SK-N-SH treated with all-trans-retinoic acid at 6 μM for 48 hours (cell line): ENCODE measurements around the gene DTNA.

Experiments used
- ATAC-seq: fragments of 200-7000 bp; cut with Tn5 transposase; 3 replicates; pipeline ENCODE4 v1.9.1; 2020; ENCODE audit warnings: mild to moderate bottlenecking, moderate library complexity
- ARNTL ChIP-seq: fragments of 450-650 bp; formaldehyde crosslinking; IDR thresholded peaks from 2 replicates; pipeline ENCODE4 v1.5.0; 2020; ENCODE audit warnings: low read depth, mild to moderate bottlenecking, moderate library complexity, borderline replicate concordance
- BACH2 ChIP-seq: fragments of 250-450 bp; sonication (Bioruptor Pico); IDR thresholded peaks from 2 replicates; pipeline ENCODE4 v1.9.0; 2021; ENCODE audit warnings: mild to moderate bottlenecking, borderline replicate concordance
- CREB5 ChIP-seq: fragments of 250-450 bp; sonication (Bioruptor Pico); IDR thresholded peaks from 2 replicates; pipeline ENCODE4 v1.5.1; 2020; ENCODE audit warnings: low read depth, mild to moderate bottlenecking, moderate library complexity
- CSDC2 ChIP-seq: fragments of 250-450 bp; sonication (Bioruptor Pico); IDR thresholded peaks from 2 replicates; pipeline ENCODE4 v1.5.0; 2020; ENCODE audit warnings: mild to moderate bottlenecking, moderate library complexity
- ESRRG ChIP-seq: fragments of 250-450 bp; sonication (Bioruptor Pico); IDR thresholded peaks from 2 replicates; pipeline ENCODE4 v1.6.1; 2021; ENCODE audit warnings: mild to moderate bottlenecking
- OSR1 ChIP-seq: fragments of 250-450 bp; sonication (Bioruptor Pico); IDR thresholded peaks from 2 replicates; pipeline ENCODE4 v1.8.0; 2022; ENCODE audit warnings: moderate library complexity, mild to moderate bottlenecking, inconsistent platforms
- PPARA ChIP-seq: fragments of 250-450 bp; sonication (Bioruptor Pico); IDR thresholded peaks from 2 replicates; pipeline ENCODE4 v1.5.0; 2020; ENCODE audit warnings: mild to moderate bottlenecking, borderline replicate concordance
- RARB ChIP-seq: fragments of 250-450 bp; sonication (Bioruptor Pico); IDR thresholded peaks from 2 replicates; pipeline ENCODE4 v1.8.0; 2021; ENCODE audit warnings: mild to moderate bottlenecking, moderate library complexity
- TOX ChIP-seq: fragments of 250-450 bp; sonication (Bioruptor Pico); IDR thresholded peaks from 2 replicates; pipeline ENCODE4 v1.8.0; 2021; ENCODE audit warnings: mild to moderate bottlenecking, moderate library complexity, borderline replicate concordance
- ZC3H10 ChIP-seq: fragments of 250-450 bp; sonication (Bioruptor Pico); IDR thresholded peaks from 2 replicates; pipeline ENCODE4 v1.5.1; 2021; ENCODE audit warnings: mild to moderate bottlenecking, moderate library complexity
- ZFP30 ChIP-seq: fragments of 450-650 bp; formaldehyde crosslinking; IDR thresholded peaks from 2 replicates; pipeline ENCODE4 v1.5.0; 2022; ENCODE audit warnings: mild to moderate bottlenecking, moderate library complexity
- TF ChIP-seq, protein P1 (sequence below): fragments of 250-450 bp; sonication (Bioruptor Pico); IDR thresholded peaks from 2 replicates; pipeline ENCODE4 v1.8.0; 2021; ENCODE audit warnings: low read depth, mild to moderate bottlenecking, moderate library complexity, borderline replicate concordance
- TF ChIP-seq, protein P2 (sequence below): fragments of 250-450 bp; sonication (Bioruptor Pico); IDR thresholded peaks from 2 replicates; pipeline ENCODE4 v1.8.0; 2020; ENCODE audit warnings: mild to moderate bottlenecking, moderate library complexity, borderline replicate concordance
- TF ChIP-seq, protein P3 (sequence below): fragments of 250-450 bp; sonication (Bioruptor Pico); IDR thresholded peaks from 2 replicates; pipeline ENCODE4 v1.5.0; 2020; ENCODE audit warnings: mild to moderate bottlenecking, moderate library complexity
- TF ChIP-seq, protein P4 (sequence below): fragments of 250-450 bp; sonication (Bioruptor Pico); IDR thresholded peaks from 2 replicates; pipeline ENCODE4 v1.5.1; 2021; ENCODE audit warnings: mild to moderate bottlenecking, moderate library complexity

DTNA gene

DNA sequence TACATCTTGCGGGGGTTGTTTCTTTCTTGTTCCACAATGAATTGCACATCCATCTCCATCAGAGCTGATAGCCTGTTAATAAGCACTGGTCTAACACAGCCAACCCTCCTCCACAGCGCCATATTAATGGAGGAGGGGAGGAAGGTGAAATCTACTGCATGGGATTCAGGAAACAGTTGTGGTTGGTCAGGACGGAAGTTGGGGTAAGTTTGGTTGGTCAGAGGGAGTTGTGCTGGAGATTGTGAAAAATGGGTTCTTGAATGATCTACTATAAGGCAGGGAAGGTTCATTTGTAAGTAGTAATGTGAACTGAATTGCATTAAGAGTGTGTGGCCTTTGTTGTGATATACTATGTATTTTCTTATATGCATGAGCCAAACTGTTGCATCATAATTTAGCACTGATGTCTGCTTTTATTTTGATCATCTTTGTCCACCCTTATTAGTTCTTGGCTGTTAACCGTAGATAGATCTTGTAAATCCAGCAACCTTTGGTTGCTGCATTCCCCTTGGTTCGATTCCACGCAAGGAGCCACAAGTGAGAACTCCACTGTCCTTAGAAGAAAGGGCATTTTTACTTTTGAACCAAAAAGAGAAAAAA lies 180.5 kb downstream of the DTNA start:
- TF ChIP-seq, protein P1, sequence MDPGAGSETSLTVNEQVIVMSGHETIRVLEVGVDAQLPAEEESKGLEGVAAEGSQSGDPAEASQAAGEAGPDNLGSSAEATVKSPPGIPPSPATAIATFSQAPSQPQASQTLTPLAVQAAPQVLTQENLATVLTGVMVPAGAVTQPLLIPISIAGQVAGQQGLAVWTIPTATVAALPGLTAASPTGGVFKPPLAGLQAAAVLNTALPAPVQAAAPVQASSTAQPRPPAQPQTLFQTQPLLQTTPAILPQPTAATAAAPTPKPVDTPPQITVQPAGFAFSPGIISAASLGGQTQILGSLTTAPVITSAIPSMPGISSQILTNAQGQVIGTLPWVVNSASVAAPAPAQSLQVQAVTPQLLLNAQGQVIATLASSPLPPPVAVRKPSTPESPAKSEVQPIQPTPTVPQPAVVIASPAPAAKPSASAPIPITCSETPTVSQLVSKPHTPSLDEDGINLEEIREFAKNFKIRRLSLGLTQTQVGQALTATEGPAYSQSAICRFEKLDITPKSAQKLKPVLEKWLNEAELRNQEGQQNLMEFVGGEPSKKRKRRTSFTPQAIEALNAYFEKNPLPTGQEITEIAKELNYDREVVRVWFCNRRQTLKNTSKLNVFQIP (CRISPR knock-in tag) = no peak
- TF ChIP-seq CREB5 (no peak), BACH2 (CRISPR knock-in tag) (no peak), RARB (CRISPR knock-in tag) (no peak), CSDC2 (no peak), ESRRG (CRISPR knock-in tag) (no peak), TOX (CRISPR knock-in tag) (no peak), OSR1 (no peak), PPARA (CRISPR knock-in tag) (no peak)
- TF ChIP-seq, protein P2, sequence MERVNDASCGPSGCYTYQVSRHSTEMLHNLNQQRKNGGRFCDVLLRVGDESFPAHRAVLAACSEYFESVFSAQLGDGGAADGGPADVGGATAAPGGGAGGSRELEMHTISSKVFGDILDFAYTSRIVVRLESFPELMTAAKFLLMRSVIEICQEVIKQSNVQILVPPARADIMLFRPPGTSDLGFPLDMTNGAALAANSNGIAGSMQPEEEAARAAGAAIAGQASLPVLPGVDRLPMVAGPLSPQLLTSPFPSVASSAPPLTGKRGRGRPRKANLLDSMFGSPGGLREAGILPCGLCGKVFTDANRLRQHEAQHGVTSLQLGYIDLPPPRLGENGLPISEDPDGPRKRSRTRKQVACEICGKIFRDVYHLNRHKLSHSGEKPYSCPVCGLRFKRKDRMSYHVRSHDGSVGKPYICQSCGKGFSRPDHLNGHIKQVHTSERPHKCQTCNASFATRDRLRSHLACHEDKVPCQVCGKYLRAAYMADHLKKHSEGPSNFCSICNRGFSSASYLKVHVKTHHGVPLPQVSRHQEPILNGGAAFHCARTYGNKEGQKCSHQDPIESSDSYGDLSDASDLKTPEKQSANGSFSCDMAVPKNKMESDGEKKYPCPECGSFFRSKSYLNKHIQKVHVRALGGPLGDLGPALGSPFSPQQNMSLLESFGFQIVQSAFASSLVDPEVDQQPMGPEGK (CRISPR knock-in tag) = no peak
- ATAC-seq = no peak

- TF ChIP-seq ARNTL = no peak
- TF ChIP-seq, protein P3, sequence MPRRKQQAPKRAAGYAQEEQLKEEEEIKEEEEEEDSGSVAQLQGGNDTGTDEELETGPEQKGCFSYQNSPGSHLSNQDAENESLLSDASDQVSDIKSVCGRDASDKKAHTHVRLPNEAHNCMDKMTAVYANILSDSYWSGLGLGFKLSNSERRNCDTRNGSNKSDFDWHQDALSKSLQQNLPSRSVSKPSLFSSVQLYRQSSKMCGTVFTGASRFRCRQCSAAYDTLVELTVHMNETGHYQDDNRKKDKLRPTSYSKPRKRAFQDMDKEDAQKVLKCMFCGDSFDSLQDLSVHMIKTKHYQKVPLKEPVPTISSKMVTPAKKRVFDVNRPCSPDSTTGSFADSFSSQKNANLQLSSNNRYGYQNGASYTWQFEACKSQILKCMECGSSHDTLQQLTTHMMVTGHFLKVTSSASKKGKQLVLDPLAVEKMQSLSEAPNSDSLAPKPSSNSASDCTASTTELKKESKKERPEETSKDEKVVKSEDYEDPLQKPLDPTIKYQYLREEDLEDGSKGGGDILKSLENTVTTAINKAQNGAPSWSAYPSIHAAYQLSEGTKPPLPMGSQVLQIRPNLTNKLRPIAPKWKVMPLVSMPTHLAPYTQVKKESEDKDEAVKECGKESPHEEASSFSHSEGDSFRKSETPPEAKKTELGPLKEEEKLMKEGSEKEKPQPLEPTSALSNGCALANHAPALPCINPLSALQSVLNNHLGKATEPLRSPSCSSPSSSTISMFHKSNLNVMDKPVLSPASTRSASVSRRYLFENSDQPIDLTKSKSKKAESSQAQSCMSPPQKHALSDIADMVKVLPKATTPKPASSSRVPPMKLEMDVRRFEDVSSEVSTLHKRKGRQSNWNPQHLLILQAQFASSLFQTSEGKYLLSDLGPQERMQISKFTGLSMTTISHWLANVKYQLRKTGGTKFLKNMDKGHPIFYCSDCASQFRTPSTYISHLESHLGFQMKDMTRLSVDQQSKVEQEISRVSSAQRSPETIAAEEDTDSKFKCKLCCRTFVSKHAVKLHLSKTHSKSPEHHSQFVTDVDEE = no peak
- no peak for TF ChIP-seq ZFP30 (CRISPR knock-in tag)
- TF ChIP-seq PPARA (CRISPR knock-in tag) = no peak
- TF ChIP-seq RARB (CRISPR knock-in tag) = no peak
- ATAC-seq = no peak
Observed at GRCh38 chr18:34892379-34892778, 182.3 kb downstream of the DTNA start.

- ATAC-seq = no peak
- TF ChIP-seq ESRRG (CRISPR knock-in tag) = no peak
- no peak for TF ChIP-seq ZC3H10 (CRISPR knock-in tag)
Observed at GRCh38 chr18:34893239-34893638, 183.1 kb downstream of the DTNA start.

DNA sequence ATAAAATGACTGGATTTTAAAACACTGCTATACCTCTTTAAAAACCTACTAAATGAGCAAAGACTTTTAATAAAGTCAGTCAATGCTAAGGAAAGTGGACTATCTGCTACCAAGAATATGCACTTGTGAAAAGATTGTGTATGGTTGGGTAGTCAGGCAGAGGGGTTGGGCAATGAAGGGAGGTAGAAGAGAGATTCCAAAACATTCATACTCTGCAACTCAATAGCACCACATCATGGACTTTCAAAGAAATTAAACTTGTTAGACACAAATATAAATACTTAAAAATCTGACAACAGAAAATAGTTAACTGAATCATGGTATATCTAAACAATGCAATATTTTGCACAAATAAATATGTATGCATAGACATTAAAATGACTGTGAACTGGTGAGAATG lies 191.2 kb downstream of the DTNA start:
- no peak for ATAC-seq
- TF ChIP-seq ZFP30 (CRISPR knock-in tag) (no peak), BACH2 (CRISPR knock-in tag) (no peak), CREB5 (no peak), TOX (CRISPR knock-in tag) (no peak)
- TF ChIP-seq, protein P1 (CRISPR knock-in tag) = no peak
- TF ChIP-seq, protein P4, sequence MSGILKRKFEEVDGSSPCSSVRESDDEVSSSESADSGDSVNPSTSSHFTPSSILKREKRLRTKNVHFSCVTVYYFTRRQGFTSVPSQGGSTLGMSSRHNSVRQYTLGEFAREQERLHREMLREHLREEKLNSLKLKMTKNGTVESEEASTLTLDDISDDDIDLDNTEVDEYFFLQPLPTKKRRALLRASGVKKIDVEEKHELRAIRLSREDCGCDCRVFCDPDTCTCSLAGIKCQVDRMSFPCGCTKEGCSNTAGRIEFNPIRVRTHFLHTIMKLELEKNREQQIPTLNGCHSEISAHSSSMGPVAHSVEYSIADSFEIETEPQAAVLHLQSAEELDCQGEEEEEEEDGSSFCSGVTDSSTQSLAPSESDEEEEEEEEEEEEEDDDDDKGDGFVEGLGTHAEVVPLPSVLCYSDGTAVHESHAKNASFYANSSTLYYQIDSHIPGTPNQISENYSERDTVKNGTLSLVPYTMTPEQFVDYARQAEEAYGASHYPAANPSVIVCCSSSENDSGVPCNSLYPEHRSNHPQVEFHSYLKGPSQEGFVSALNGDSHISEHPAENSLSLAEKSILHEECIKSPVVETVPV (CRISPR knock-in tag) = no peak
